HG02884 (cell line): ENCODE measurements around the gene ALDH1L2.

Source experiments
- ATAC-seq: cut with Tn5 transposase; IDR thresholded peaks from one replicate; pipeline ENCODE4 v1.9.1; 2021; ENCODE audit warnings: mild to moderate bottlenecking, moderate library complexity; ENCODE audit not compliant: unreplicated experiment

ALDH1L2 gene

GRCh38 chr12:105033851-105034250 lies 50.4 kb downstream of the ALDH1L2 start:
- no peak for ATAC-seq

GRCh38 chr12:105032703-105033357 lies 51.4 kb downstream of the ALDH1L2 start:
- ATAC-seq = no peak

GRCh38 chr12:105030820-105031807 lies 53.1 kb downstream of the ALDH1L2 start:
- ATAC-seq = no peak

DNA sequence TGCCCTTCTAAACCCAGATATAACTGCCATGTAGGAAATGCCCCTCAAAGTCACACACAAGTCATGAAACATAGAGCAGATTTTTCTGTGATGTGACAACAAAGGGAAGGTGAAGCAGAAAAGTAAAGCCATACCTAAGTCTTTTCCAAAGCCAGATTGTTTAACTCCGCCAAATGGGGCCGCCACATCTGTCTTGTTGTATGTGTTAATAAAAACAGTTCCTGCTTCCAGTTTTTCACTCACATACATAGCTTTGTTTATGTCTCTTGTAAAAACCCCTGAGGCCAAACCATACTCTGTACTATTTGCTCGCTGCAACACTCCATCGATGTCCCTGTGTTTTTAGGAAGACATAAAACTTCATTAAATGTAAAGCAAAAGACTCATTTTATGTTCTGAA lies 57.8 kb downstream of the ALDH1L2 start:
- ATAC-seq = no peak

DNA sequence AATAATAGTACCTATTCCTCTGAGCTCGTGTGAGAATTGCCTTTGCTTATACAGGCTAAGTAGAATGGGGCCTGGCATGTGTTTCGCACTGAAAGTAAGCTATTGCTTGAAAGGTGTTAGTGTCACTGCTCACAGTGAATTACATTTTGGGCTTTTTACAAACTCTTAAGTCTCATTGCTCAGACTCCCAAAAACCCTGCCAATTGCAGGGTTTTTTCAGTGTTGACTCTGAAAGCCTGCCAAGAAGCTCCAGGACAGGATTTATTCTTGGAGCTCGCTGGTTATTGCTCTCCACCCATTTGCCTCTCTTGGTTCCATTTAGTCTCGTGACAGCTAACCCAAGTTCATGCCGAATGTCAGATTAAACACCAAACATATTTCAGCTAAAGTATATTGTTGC lies 58.4 kb downstream of the ALDH1L2 start:
- ATAC-seq = no peak

GRCh38 chr12:105024928-105025327 lies 59.3 kb downstream of the ALDH1L2 start:
- ATAC-seq = no peak

GRCh38 chr12:105020241-105020962 lies 63.9 kb downstream of the ALDH1L2 start:
- no peak for ATAC-seq

- ATAC-seq = no peak
Observed at GRCh38 chr12:105018776-105019175, 65.5 kb downstream of the ALDH1L2 start.

DNA sequence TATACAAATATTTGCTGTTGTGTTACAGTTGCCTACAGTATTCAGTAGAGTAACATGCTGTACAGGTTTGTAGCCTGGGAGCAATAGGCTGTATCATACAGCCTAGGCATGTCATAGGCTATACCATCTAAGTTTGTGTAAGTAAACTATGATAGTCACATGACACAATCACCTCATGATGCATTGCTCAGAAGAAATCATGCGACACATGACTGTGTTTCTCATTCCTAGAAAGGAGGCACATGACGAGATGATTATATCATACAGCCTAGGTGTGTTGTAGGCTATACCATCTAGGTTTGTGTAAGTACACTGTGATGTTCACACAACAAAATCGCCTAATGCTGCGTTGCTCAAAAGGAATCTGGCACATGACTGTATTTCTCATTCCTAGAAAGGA lies 66.2 kb downstream of the ALDH1L2 start:
- no peak for ATAC-seq

- ATAC-seq = no peak
Observed at GRCh38 chr12:105015543-105015942, 68.7 kb downstream of the ALDH1L2 start.

DNA sequence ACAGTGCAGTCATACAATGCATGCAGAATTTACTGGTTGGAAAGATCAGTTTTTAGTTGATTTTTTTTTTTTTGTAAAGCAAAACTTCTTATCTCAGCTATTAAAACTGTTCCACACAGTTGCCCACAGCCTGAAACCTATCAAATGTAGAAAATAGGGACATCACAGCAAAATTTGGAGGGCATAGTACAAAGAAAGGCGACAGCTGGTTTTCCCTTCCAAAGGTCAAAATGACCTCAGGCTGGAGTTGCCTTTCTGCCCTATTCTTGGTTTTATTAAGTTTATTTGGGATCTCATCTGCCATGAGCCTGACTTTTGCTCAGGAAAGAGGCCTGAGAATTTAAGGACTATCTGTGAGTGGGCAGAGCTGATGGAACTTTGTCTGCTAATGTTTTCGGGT lies 69.7 kb downstream of the ALDH1L2 start:
- ATAC-seq = no peak

GRCh38 chr12:105013892-105014291 lies 70.4 kb downstream of the ALDH1L2 start:
- ATAC-seq = no peak

DNA sequence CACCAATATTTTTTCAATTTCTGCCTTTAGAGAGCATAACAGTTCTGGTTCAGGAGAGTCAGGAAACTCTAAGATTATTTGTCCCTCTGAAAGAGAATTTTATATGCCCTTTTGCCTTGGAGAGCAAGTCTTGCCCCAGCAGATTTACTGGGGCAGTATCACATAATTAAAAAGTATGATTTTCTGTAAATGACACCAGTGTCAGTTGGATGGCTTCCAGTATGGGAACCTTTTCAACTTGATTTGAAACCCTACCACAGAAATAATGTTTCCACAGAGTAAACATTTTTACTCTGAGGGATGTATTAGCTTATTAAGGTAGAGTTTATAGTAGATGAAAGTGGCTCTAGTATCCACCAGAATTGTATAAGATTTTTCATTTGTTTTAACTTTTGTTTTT lies 82.8 kb downstream of the ALDH1L2 start:
- ATAC-seq = no peak

GRCh38 chr12:104999347-104999685 lies 84.9 kb downstream of the ALDH1L2 start:
- no peak for ATAC-seq

DNA sequence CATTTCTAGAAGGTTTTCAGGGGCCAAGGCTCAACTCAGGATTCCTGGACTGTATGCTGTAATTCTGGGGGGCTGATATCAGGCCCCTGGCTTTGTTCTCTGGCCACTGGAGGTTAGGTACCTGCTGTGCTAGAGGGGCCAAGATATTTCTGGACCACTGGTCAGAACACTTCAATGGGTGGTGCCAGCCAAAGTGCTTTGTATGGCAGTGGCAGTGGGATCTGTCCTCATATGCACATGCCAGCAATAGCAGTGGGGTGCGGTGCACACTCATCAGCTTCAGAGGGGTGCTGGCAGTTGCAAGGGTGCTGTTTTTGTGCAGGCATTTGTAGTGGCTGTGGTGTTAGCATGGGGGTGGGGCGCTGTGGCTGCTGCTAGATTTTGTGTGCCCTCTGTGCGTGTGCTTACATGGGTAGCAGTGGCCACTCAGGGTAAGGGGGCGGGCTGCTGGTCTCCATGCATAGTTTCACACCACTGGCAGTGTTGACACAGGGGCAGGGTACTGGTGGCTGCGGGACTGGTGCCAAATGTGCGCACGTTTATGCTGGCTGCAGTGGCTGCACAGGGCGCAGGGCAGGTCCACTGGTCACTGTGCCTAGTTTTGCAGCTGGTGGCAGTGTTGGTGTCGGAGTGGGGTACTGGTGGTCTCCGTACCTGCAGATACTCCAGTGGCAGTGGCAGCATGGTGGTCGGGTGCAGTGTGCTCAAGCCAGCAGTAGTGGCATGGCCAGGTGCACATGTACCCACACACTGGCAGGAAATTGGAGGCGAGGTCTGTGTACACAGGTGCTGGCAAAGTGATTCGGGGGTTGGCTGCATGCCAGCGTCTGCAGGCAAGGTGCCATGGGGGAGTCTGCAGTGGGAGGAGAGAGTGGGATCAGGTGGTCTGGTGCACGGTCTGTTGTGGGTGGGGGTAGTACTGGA lies 85.6 kb downstream of the ALDH1L2 start:
- no peak for ATAC-seq

DNA sequence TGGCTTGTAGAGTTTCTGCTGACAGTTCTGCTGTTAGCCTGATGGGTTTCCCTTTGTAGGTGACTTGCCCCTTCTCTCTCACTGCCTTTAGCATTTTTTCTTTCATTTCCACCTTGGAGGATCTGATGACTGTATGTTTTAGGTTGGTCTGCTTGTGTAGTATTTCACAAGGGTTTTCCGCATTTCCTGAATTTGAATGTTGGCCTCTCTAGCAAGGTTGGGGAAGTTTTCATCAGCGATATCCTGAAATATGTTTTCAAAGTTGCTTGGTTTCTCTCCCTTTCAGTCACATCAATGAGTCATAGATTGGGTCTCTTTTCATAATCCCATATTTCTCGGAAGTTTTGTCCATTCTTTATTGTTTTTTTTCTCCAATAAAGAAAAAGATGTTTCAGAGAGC lies 86.7 kb downstream of the ALDH1L2 start:
- ATAC-seq = no peak

DNA sequence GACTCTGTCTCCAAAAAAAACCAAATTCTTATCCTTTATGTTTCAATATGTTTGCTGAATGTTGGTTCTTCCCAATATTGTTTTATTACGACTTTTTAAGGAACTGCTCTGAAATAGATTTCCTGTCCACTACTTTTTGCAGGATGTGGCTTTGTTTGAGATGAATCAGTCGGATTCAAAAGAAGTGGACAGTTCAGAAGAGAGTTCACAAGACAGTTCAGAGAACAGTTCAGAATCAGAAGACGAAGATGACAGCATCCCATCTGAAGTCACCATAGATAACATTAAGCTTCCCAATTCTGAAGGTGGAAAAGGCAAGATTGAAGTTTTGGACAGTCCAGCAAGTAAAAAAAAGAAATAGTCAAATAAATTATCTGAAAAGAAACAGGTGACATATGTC lies 89.9 kb downstream of the ALDH1L2 start:
- no peak for ATAC-seq

GRCh38 chr12:104991565-104992128 lies 92.6 kb downstream of the ALDH1L2 start:
- ATAC-seq = no peak

GRCh38 chr12:104990950-104991349 lies 93.3 kb downstream of the ALDH1L2 start:
- ATAC-seq = no peak
